Upper lobe of left lung (tissue), 4 donors: ENCODE results near the gene UBAC2.

Source experiments
- CTCF ChIP-seq, 6 experiments: fragments of 450-650 bp in 4 of 6; fragments of 200-600 bp in 2 of 6; sonication (generic) in 2 of 6; IDR thresholded peaks; one replicate each; pipeline ENCODE4 v1.5.1; 2016 to 2019; ENCODE audit warnings: antibody characterized with exemption in 6 of 6
- POLR2A ChIP-seq, 4 donors: fragments of 450-650 bp; IDR thresholded peaks; one replicate each; pipeline ENCODE4 v1.5.1; 2016 to 2017; ENCODE audit warnings: antibody characterized with exemption in 4 of 4, mild to moderate bottlenecking in 2 of 4
- POLR2AphosphoS5 ChIP-seq, 2 donors: sonication (generic); formaldehyde crosslinking; IDR thresholded peaks; one replicate each; pipeline ENCODE4 v1.5.1; 2017; ENCODE audit warnings: antibody characterized with exemption in 2 of 2

GRCh38 chr13:99265821-99266426 lies 65.3 kb downstream of the UBAC2 start:
- TF ChIP-seq CTCF (IDR thresholded peaks at IDR 0.05): peak in 5 of 6 experiments; percentile 47 to 65 (median 61)
- no peak for TF ChIP-seq POLR2AphosphoS5 (IDR thresholded peaks at IDR 0.05)
- no peak for TF ChIP-seq POLR2A (IDR thresholded peaks at IDR 0.05)
